Forelimb muscle (tissue), 1 donor: Measurements from ENCODE around the gene ERMAP. TPM values are rescaled to one million over a fixed set of nuclear protein-coding genes. Genes with fewer than 3 reads are reported as not detected.

Source experiments
- DNase-seq: peaks from one replicate; pipeline ENCODE4 v3.0.0-alpha.2; 2013; ENCODE audit warnings: low read depth
- polyA plus RNA-seq: library from polyadenylated mRNA; unstranded; fragments of 120-200 nt; gene quantifications from one replicate; pipeline ENCODE4 v1.2.1, GENCODE V29; 2013; ENCODE audit not compliant: insufficient read length

Gene ERMAP
- polyA plus RNA-seq, 1 donor: 9.0 TPM

- DNase-seq: no peak
Observed at GRCh38 chr1:42873670-42874069, 56.7 kb downstream of the ERMAP start.

- DNase-seq: no peak
Observed at GRCh38 chr1:42876009-42876408, 59.1 kb downstream of the ERMAP start.

- no peak for DNase-seq
Observed at GRCh38 chr1:42877380-42877779, 60.5 kb downstream of the ERMAP start.

- no peak for DNase-seq
Observed at GRCh38 chr1:42880384-42880783, 63.5 kb downstream of the ERMAP start.

- DNase-seq: no peak
Observed at GRCh38 chr1:42886046-42886739, 69.3 kb downstream of the ERMAP start.

- DNase-seq: no peak
Observed at GRCh38 chr1:42886800-42887199, 69.9 kb downstream of the ERMAP start.

GRCh38 chr1:42887366-42887765, 70.4 kb downstream of the ERMAP start:
- no peak for DNase-seq

GRCh38 chr1:42888013-42888633, 71.2 kb downstream of the ERMAP start:
- DNase-seq: no peak

GRCh38 chr1:42889264-42889663, 72.3 kb downstream of the ERMAP start:
- DNase-seq: no peak

GRCh38 chr1:42891465-42892138, 74.7 kb downstream of the ERMAP start:
- DNase-seq: no peak

Other genes with a start within 250 kb of the ERMAP start
- 37.9 TPM for gene PPIH, start 158.7 kb upstream of the ERMAP start, polyA plus RNA-seq
- 921 TPM for gene YBX1, start 134.7 kb upstream of the ERMAP start, polyA plus RNA-seq
- 0.34 TPM for gene CLDN19, start 76.9 kb upstream of the ERMAP start, polyA plus RNA-seq
- gene P3H1, start 50.1 kb upstream of the ERMAP start, polyA plus RNA-seq: 57.1 TPM
- 8.2 TPM for gene C1orf50, start 49.9 kb upstream of the ERMAP start, polyA plus RNA-seq
- 0.83 TPM for gene TMEM269, start 32.1 kb upstream of the ERMAP start, polyA plus RNA-seq
- gene SVBP, start 275 bp downstream of the ERMAP start, polyA plus RNA-seq: 43.2 TPM
- gene ZNF691, start 29.5 kb downstream of the ERMAP start, polyA plus RNA-seq: 10.8 TPM
- gene SLC2A1, start 141.7 kb downstream of the ERMAP start, polyA plus RNA-seq: 22.1 TPM